MM.1S (cell line): ENCODE results near the gene GRHPR.

ENCODE experiments used
- DNase-seq: peaks from one replicate; pipeline ENCODE4 v3.0.0-alpha.2; 2015
- H2AFZ ChIP-seq: fragments of 300-600 bp; sonication (generic); 2 replicates; pipeline ENCODE4 v1.6.0; 2016; ENCODE audit warnings: antibody characterized with exemption, low read length
- H3F3A ChIP-seq: fragments of 300-600 bp; sonication (generic); 2 replicates; pipeline ENCODE4 v1.6.1; 2016; ENCODE audit warnings: mild to moderate bottlenecking, antibody characterized with exemption, low read length, moderate library complexity, mixed read lengths; ENCODE audit not compliant: insufficient read depth
- H3K27ac ChIP-seq: fragments of 300-600 bp; sonication (generic); 2 replicates; pipeline ENCODE4 v1.5.1; 2016; ENCODE audit warnings: mild to moderate bottlenecking, low read length
- H3K27me3 ChIP-seq: fragments of 300-600 bp; sonication (generic); replicated peaks from 2 replicates; pipeline ENCODE4 v1.6.0; 2016; ENCODE audit warnings: low read length; ENCODE audit not compliant: insufficient read depth
- H3K36me3 ChIP-seq: fragments of 300-600 bp; sonication (generic); replicated peaks from 2 replicates; pipeline ENCODE4 v1.6.1; 2016; ENCODE audit warnings: mild to moderate bottlenecking, low read length, mixed read lengths; ENCODE audit not compliant: insufficient read depth
- H3K4me1 ChIP-seq: fragments of 300-600 bp; sonication (generic); 2 replicates; pipeline ENCODE4 v1.6.1; 2016; ENCODE audit warnings: low read length, mixed read lengths
- H3K4me2 ChIP-seq: fragments of 300-600 bp; sonication (generic); 2 replicates; pipeline ENCODE4 v1.6.0; 2016; ENCODE audit warnings: low read depth, low read length
- H3K4me3 ChIP-seq: fragments of 300-600 bp; sonication (generic); 2 replicates; pipeline ENCODE4 v1.5.1; 2016; ENCODE audit warnings: low read length, mixed read lengths
- H3K79me2 ChIP-seq: fragments of 300-600 bp; sonication (generic); 2 replicates; pipeline ENCODE4 v1.6.1; 2016; ENCODE audit warnings: mixed run types, low read length, mixed read lengths
- H3K9ac ChIP-seq: fragments of 300-600 bp; sonication (generic); 2 replicates; pipeline ENCODE4 v1.6.1; 2016; ENCODE audit warnings: low read length, mixed read lengths
- H3K9me2 ChIP-seq: fragments of 300-600 bp; sonication (generic); replicated peaks from 2 replicates; pipeline ENCODE4 v1.6.1; 2016; ENCODE audit warnings: mild to moderate bottlenecking, low read length, mixed read lengths; ENCODE audit not compliant: insufficient read depth
- H3K9me3 ChIP-seq: fragments of 300-600 bp; sonication (generic); replicated peaks from 2 replicates; pipeline ENCODE4 v1.6.1; 2016; ENCODE audit warnings: mild to moderate bottlenecking, low read length, mixed read lengths; ENCODE audit not compliant: insufficient read depth
- H4K20me1 ChIP-seq: fragments of 300-600 bp; sonication (generic); 2 replicates; pipeline ENCODE4 v1.6.1; 2016; ENCODE audit warnings: mild to moderate bottlenecking, low read length, moderate library complexity, mixed read lengths; ENCODE audit not compliant: insufficient read depth
- CTCF ChIP-seq: fragments of 300-600 bp; sonication (generic); IDR thresholded peaks from 2 replicates; pipeline ENCODE4 v1.5.1; 2016; ENCODE audit warnings: antibody characterized with exemption, low read length, mixed read lengths
- EZH2 ChIP-seq: fragments of 300-600 bp; sonication (generic); optimal IDR thresholded peaks from 2 replicates; pipeline ENCODE3; 2017; ENCODE audit warnings: low read depth, mild to moderate bottlenecking, antibody characterized with exemption, low read length, mixed read lengths
- EZH2phosphoT487 ChIP-seq: fragments of 300-600 bp; sonication (generic); IDR thresholded peaks from 2 replicates; pipeline ENCODE4 v1.6.1; 2018; ENCODE audit warnings: antibody characterized with exemption, low read length

Gene GRHPR

GRCh38 chr9:37390759-37391158 is 31.7 kb upstream of the GRHPR start:
- no peaks in the 10 kb centered on the region for H4K20me1 ChIP-seq
- H3K27me3 ChIP-seq = no peaks in the 10 kb centered on the region
- H2AFZ ChIP-seq = no peak overlapping the region
- no peak overlapping the region for H3K27ac ChIP-seq
- H3K9me2 ChIP-seq = no peaks in the 10 kb centered on the region
- no peaks in the 10 kb centered on the region for H3K79me2 ChIP-seq
- DNase-seq = peak; percentile 95
- no peak overlapping the region for H3K4me3 ChIP-seq
- H3K4me2 ChIP-seq = peak overlapping the region; percentile 26; the same call in 1 of the 2 replicates
- H3K4me1 ChIP-seq = peaks cover 12% of the 10 kb centered on the region
- no peaks in the 10 kb centered on the region for H3K36me3 ChIP-seq
- TF ChIP-seq EZH2 (no peak), CTCF (peak; percentile 82)
- H3K9ac ChIP-seq = no peak overlapping the region
- H3F3A ChIP-seq = no peaks in the 10 kb centered on the region; the same call in 1 of the 2 replicates
- no peaks in the 10 kb centered on the region for H3K9me3 ChIP-seq

- Histone ChIP-seq H2AFZ (no peak overlapping the region), H3K4me1 (peaks cover 12% of the 10 kb centered on the region), H4K20me1 (no peaks in the 10 kb centered on the region), H3K36me3 (no peaks in the 10 kb centered on the region), H3F3A (no peaks in the 10 kb centered on the region; the same call in 1 of the 2 replicates), H3K4me3 (no peak overlapping the region), H3K9ac (no peak overlapping the region), H3K27ac (no peak overlapping the region), H3K4me2 (no peak overlapping the region), H3K9me3 (no peaks in the 10 kb centered on the region), H3K27me3 (no peaks in the 10 kb centered on the region), H3K79me2 (no peaks in the 10 kb centered on the region), H3K9me2 (no peaks in the 10 kb centered on the region)
- TF ChIP-seq EZH2phosphoT487 = no peak
- TF ChIP-seq CTCF = no peak
- TF ChIP-seq EZH2 = no peak
- no peak for DNase-seq
Observed at GRCh38 chr9:37392272-37392671, 30.2 kb upstream of the GRHPR start.

GRCh38 chr9:37395229-37395628 is 27.3 kb upstream of the GRHPR start:
- H3K4me3 ChIP-seq = no peak overlapping the region
- no peak overlapping the region for H3K9ac ChIP-seq
- H3K36me3 ChIP-seq = no peaks in the 10 kb centered on the region
- H3K9me3 ChIP-seq = no peaks in the 10 kb centered on the region
- no peak overlapping the region for H3K27ac ChIP-seq
- no peak overlapping the region for H2AFZ ChIP-seq
- no peaks in the 10 kb centered on the region; the same call in 1 of the 2 replicates for H3F3A ChIP-seq
- no peaks in the 10 kb centered on the region for H4K20me1 ChIP-seq
- H3K79me2 ChIP-seq = no peaks in the 10 kb centered on the region
- H3K4me2 ChIP-seq = no peak overlapping the region
- H3K4me1 ChIP-seq = peaks cover 11% of the 10 kb centered on the region
- H3K27me3 ChIP-seq = no peaks in the 10 kb centered on the region
- TF ChIP-seq EZH2 = no peak
- TF ChIP-seq EZH2phosphoT487 = no peak
- TF ChIP-seq CTCF = no peak
- no peaks in the 10 kb centered on the region for H3K9me2 ChIP-seq
- no peak for DNase-seq
